Measurements from ENCODE around the gene SORT1.

SORT1 gene

DNA sequence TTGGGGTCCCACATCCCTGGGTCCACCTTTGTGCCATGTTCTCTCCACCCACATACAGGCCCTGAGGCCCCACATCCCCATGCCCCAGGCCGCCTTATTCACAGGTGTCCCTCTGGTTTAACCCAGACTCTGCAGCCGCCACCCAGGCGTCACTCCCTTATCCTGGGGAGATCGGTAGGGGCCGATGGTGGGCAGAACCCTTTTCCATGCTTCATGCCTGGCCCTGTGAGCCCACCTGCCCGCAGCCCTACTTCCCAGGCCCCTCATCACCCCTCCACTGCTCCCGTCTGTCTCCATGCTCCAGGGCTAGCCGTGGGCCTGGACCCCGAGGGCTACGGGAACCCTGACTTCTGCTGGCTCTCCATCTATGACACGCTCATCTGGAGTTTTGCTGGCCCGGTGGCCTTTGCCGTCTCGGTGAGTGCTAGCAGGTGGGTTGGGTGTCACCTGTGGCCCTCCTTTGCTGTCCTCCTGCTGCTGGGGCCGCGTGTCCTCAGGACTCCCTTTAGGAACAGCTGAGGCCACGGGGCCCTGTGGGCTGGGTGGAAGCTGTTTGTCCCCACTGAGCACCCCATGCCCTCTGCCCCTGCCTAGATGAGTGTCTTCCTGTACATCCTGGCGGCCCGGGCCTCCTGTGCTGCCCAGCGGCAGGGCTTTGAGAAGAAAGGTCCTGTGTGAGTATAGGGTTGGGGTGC is 126.9 kb downstream of the SORT1 start:
- Histone ChIP-seq H3K4me3 (ENCODE audit: low read length) (no peak overlapping the region), H3K79me2 (ENCODE audit: low read length) (no peaks in the 10 kb centered on the region), H3K4me2 (ENCODE audit: low read length) (no peak overlapping the region), H3K9ac (ENCODE audit: low read length) (no peak overlapping the region), H3K36me3 (replicated peaks; ENCODE audit: low read depth, low read length) (no peaks in the 10 kb centered on the region), H3K4me1 (ENCODE audit: low read length) (no peaks in the 10 kb centered on the region), H3K27me3 (ENCODE audit: low read depth, low read length) (no peaks in the 10 kb centered on the region), H2AFZ (ENCODE audit: low read depth, low read length) (no peak overlapping the region), H3K27ac (ENCODE audit: low read length) (no peak overlapping the region), H4K20me1 (ENCODE audit: insufficient read depth, low read length) (no peaks in the 10 kb centered on the region), H3K9me3 (ENCODE audit: insufficient read depth, low read length) (no peaks in the 10 kb centered on the region)
- no peak for TF ChIP-seq EZH2phosphoT487 (IDR thresholded peaks at IDR 0.05; ENCODE audit: low read depth)
- TF ChIP-seq, protein P1, sequence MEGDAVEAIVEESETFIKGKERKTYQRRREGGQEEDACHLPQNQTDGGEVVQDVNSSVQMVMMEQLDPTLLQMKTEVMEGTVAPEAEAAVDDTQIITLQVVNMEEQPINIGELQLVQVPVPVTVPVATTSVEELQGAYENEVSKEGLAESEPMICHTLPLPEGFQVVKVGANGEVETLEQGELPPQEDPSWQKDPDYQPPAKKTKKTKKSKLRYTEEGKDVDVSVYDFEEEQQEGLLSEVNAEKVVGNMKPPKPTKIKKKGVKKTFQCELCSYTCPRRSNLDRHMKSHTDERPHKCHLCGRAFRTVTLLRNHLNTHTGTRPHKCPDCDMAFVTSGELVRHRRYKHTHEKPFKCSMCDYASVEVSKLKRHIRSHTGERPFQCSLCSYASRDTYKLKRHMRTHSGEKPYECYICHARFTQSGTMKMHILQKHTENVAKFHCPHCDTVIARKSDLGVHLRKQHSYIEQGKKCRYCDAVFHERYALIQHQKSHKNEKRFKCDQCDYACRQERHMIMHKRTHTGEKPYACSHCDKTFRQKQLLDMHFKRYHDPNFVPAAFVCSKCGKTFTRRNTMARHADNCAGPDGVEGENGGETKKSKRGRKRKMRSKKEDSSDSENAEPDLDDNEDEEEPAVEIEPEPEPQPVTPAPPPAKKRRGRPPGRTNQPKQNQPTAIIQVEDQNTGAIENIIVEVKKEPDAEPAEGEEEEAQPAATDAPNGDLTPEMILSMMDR (IDR thresholded peaks at IDR 0.05; ENCODE audit: low read depth, low read length) = no peak

DNA sequence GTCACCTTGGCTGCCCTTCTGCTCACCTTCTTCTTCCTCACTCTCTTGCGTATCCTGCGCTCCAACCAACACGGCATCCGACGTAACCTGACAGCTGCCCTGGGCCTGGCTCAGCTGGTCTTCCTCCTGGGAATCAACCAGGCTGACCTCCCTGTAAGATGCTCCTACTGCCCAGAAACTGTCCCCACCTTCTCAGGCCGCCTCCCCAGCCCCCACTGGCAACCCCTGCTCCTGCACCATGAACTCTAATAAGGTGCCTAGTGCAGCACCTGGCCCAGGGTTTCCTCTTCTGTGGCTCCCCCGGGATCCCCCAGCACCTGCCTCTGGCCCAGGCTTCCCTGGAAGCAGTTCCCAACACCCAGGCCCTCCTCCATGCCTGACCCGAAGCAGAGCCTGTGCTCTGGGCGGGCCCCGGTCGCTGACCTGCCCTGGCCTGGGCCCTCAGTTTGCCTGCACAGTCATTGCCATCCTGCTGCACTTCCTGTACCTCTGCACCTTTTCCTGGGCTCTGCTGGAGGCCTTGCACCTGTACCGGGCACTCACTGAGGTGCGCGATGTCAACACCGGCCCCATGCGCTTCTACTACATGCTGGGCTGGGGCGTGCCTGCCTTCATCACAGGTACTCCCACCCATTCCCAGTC is 127.6 kb downstream of the SORT1 start:
- Histone ChIP-seq H3K27me3 (ENCODE audit: low read depth, low read length) (no peaks in the 10 kb centered on the region), H3K27ac (ENCODE audit: low read length) (no peak overlapping the region), H3K79me2 (ENCODE audit: low read length) (no peaks in the 10 kb centered on the region), H3K4me2 (ENCODE audit: low read length) (no peak overlapping the region), H3K4me1 (ENCODE audit: low read length) (no peaks in the 10 kb centered on the region), H4K20me1 (ENCODE audit: insufficient read depth, low read length) (no peaks in the 10 kb centered on the region), H3K9me3 (ENCODE audit: insufficient read depth, low read length) (no peaks in the 10 kb centered on the region), H3K36me3 (replicated peaks; ENCODE audit: low read depth, low read length) (no peaks in the 10 kb centered on the region), H3K4me3 (ENCODE audit: low read length) (no peak overlapping the region), H3K9ac (ENCODE audit: low read length) (no peak overlapping the region), H2AFZ (ENCODE audit: low read depth, low read length) (no peak overlapping the region)
- no peak for TF ChIP-seq EZH2phosphoT487 (IDR thresholded peaks at IDR 0.05; ENCODE audit: low read depth)
- TF ChIP-seq, protein P1 (IDR thresholded peaks at IDR 0.05; ENCODE audit: low read depth, low read length) = no peak

DNA sequence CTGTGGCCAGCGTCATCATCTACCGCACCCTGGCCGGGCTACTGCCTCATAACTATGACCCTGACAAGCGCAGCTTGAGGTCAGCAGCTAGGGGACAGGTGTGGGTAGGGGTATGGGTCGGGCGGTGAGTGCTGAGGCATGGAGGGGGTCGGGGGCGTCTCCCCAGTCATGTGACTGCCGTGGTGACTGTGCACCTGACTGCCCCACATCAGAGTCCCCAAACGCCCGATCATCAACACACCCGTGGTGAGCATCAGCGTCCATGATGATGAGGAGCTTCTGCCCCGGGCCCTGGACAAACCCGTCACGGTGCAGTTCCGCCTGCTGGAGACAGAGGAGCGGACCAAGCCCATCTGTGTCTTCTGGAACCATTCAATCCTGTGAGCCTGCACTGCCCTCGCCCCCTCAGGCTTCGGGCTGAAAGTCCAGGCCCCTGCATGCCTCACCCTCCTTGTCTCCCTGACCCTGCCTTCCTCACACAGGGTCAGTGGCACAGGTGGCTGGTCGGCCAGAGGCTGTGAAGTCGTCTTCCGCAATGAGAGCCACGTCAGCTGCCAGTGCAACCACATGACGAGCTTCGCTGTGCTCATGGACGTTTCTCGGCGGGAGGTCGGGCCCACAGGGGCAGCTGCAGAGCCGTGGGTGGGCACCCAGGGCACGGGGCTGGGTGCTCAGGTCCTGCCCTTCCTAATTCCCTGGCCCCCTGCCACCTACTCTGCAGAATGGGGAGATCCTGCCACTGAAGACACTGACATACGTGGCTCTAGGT is 128.3 kb downstream of the SORT1 start:
- Histone ChIP-seq H3K4me1 (ENCODE audit: low read length) (no peaks in the 10 kb centered on the region), H3K4me2 (ENCODE audit: low read length) (no peak overlapping the region), H3K4me3 (ENCODE audit: low read length) (no peak overlapping the region), H3K9ac (ENCODE audit: low read length) (no peak overlapping the region), H4K20me1 (ENCODE audit: insufficient read depth, low read length) (no peaks in the 10 kb centered on the region), H2AFZ (ENCODE audit: low read depth, low read length) (no peak overlapping the region), H3K36me3 (replicated peaks; ENCODE audit: low read depth, low read length) (no peaks in the 10 kb centered on the region), H3K79me2 (ENCODE audit: low read length) (no peaks in the 10 kb centered on the region), H3K27me3 (ENCODE audit: low read depth, low read length) (no peaks in the 10 kb centered on the region), H3K27ac (ENCODE audit: low read length) (no peak overlapping the region), H3K9me3 (ENCODE audit: insufficient read depth, low read length) (no peaks in the 10 kb centered on the region)
- TF ChIP-seq EZH2phosphoT487 (IDR thresholded peaks at IDR 0.05; ENCODE audit: low read depth) = no peak
- TF ChIP-seq, protein P1 (IDR thresholded peaks at IDR 0.05; ENCODE audit: low read depth, low read length) = no peak
